IPS DF 6.9 (cell line): ENCODE measurements around the gene PLPP4.

Source experiments
- DNase-seq: peaks from one replicate; pipeline ENCODE4 v3.0.0-alpha.2; 2013; ENCODE audit warnings: low read depth, low spot score
- H3K27ac ChIP-seq: one replicate; pipeline ENCODE4 v1.5.1; 2013; ENCODE audit warnings: low read length, control low read depth
- H3K27me3 ChIP-seq: 2 replicates; pipeline ENCODE4 v1.6.1; 2013; ENCODE audit warnings: mild to moderate bottlenecking, low read length; ENCODE audit not compliant: control insufficient read depth, insufficient read depth
- H3K36me3 ChIP-seq: 2 replicates; pipeline ENCODE4 v1.6.1; 2013; ENCODE audit warnings: low read length; ENCODE audit not compliant: control insufficient read depth, insufficient read depth
- H3K4me1 ChIP-seq: 2 replicates; pipeline ENCODE4 v1.6.1; 2013; ENCODE audit warnings: low read length; ENCODE audit not compliant: control insufficient read depth, insufficient read depth
- H3K4me3 ChIP-seq: 2 replicates; pipeline ENCODE4 v1.5.1; 2013; ENCODE audit warnings: mild to moderate bottlenecking, low read length
- H3K9me3 ChIP-seq: 2 replicates; pipeline ENCODE4 v1.6.1; 2013; ENCODE audit warnings: low read length, inconsistent platforms; ENCODE audit not compliant: control insufficient read depth, insufficient read depth
- WGBS: extraction: QIAGEN DNeasy Blood & Tissue Kit; methylation state at CpG from one replicate; pipeline ENCODE4 v1.1.7; 2013; ENCODE audit warnings: mixed read lengths, missing lambda C conversion rate; ENCODE audit not compliant: insufficient read length, insufficient coverage; 5-methylcytosine and 5-hydroxymethylcytosine counted together

Gene PLPP4

DNA sequence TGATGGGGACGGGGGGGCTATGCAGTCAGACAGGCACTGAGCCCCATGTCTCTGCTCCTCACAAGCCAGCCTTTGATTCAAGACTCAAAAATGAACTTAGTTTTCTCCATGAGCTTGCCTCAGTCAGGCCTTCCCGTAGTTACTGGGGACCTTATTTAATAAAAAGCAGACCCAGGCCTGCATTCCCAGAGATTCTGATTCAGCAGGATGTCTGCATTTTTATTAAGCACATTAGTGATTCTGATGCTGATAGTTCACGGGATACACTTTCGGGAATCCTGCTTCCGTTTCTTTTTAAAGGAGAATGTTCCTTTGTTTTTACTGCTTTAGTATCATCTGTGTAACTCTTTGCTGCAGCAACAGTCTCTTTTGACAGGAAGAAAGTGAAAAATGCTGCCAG lies 28.3 kb upstream of the PLPP4 start:
- WGBS = no CpG with 5 or more reads among the region's 5 CpGs
- no peak for DNase-seq
- Histone ChIP-seq H3K4me1 (no peaks in the 10 kb centered on the region), H3K9me3 (no peaks in the 10 kb centered on the region), H3K27me3 (no peaks in the 10 kb centered on the region), H3K4me3 (no peak overlapping the region), H3K27ac (no peak overlapping the region), H3K36me3 (no peaks in the 10 kb centered on the region)

DNA sequence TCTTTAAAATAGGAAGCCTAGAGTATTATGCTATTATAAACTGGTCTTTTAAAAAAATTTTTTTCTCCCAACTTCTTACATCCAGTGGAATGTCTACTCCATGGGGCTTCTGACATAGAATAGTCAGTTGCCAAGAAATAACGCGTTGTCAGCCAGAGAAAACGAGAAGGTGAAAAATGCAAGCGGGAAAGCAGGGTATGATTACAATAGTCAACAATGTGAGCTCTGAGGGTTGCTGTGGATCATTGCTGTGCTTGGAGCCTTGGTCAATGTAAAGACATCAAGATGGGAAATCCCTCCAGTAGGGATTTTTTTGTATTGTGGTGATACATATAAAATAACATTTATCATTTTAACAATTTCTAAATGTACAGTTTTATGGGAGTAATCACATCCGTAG lies 27.6 kb upstream of the PLPP4 start:
- no peak for DNase-seq
- WGBS = no CpG with 5 or more reads among the region's 5 CpGs
- Histone ChIP-seq H3K36me3 (no peaks in the 10 kb centered on the region), H3K27ac (no peak overlapping the region), H3K9me3 (no peaks in the 10 kb centered on the region), H3K4me1 (no peaks in the 10 kb centered on the region), H3K27me3 (no peaks in the 10 kb centered on the region), H3K4me3 (no peak overlapping the region)

DNA sequence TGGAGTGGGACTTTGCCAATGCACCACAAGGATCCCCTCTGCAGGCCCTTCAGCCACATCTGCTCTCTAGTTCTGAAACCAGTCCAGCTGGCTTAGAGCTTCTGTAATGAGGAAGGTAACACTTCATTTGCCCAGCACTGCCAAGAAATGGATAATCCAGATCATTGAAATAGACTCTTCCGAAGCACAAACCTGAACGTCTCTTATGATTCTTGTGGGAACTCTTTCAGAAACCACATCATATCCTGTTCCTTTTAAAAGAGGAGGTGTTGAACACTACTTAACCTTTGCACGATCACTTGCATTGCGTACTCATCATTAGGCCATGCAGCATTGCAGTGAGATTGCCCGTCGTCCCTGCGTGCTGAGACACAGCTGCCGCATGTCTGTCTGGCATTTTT lies 25.8 kb upstream of the PLPP4 start:
- no CpG with 5 or more reads among the region's 8 CpGs for WGBS
- no peak for DNase-seq
- no peak overlapping the region for H3K27ac ChIP-seq
- no peak overlapping the region for H3K4me3 ChIP-seq
- H3K9me3 ChIP-seq = no peaks in the 10 kb centered on the region
- H3K36me3 ChIP-seq = no peaks in the 10 kb centered on the region
- H3K27me3 ChIP-seq = no peaks in the 10 kb centered on the region
- no peaks in the 10 kb centered on the region for H3K4me1 ChIP-seq

DNA sequence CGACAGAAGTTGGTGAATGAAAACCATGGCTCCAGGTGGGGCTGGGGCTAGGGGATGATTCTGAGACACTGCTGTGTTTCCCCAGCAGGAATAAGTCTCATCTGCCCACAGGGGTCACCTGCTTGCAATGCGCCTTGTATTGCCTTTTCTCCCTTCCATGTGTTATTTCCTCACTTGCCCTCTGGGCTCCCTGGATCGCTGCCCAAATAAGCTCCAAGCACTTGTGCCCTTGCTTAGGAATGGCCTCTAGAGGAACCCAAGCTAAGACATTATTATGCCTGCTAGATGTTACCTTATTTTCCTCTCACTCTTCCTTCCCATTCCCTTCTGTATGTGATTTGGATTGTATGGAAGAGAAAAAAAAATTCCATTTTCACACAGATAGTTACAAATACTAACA lies 24.8 kb upstream of the PLPP4 start:
- Histone ChIP-seq H3K27ac (no peak overlapping the region), H3K9me3 (no peaks in the 10 kb centered on the region), H3K4me3 (no peak overlapping the region), H3K27me3 (no peaks in the 10 kb centered on the region), H3K4me1 (no peaks in the 10 kb centered on the region), H3K36me3 (no peaks in the 10 kb centered on the region)
- no peak for DNase-seq
- no CpG with 5 or more reads among the region's 3 CpGs for WGBS

DNA sequence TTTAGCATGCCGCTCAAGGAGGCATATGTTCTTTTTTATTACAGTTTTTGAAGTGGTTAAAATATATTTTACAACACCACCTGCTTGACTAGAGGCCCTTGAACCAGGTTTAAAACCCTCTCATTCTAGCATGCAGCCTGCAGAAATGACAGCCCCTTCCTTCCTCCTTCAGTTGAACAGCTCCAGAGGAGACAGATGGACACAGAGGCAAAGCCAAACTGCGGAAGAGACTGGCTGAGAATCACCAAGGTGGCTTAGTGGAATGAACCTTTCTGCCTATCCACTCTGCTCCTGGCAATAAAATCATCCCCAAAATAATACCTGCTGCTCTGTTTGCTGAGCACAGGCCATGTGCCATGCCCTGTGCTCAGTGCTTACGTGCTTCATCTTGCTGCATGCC lies 23.9 kb upstream of the PLPP4 start:
- no peak for DNase-seq
- Histone ChIP-seq H3K9me3 (no peaks in the 10 kb centered on the region), H3K27ac (no peak overlapping the region), H3K4me3 (no peak overlapping the region), H3K4me1 (no peaks in the 10 kb centered on the region), H3K36me3 (no peaks in the 10 kb centered on the region), H3K27me3 (no peaks in the 10 kb centered on the region)
- WGBS = no CpG with 5 or more reads among the region's 3 CpGs

DNA sequence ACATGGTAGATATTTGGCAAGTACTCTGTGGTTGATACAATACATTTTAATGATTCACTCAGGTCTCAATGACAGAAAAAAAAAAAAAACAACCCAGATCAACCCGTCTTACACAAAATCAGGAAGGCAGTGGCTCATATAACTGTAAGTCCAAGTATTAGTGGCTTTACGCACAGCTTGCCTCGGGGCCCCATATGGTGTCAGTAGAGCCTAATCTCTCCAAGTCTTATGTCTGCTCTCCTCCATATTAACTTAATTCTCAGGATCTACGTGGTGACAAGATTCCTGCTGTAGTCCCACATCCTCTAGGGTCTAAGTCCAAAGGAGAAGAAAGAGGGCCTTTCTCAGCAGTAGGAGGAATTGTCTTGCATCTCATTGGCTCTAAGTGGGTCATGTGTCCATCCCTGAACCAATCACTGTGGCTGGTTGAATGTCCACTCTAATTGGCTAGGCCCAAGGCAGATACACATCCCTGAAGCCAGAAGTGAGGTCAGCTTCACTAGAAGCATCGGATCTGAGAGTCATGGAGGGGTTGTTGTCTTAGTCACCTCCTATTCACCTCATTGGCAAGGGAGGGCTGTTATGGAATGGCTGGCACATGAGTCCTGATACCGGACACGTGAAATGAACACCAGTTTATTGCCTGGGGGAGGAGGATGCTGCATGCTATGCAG lies 20.5 kb upstream of the PLPP4 start:
- Histone ChIP-seq H3K27me3 (no peaks in the 10 kb centered on the region), H3K4me3 (no peak overlapping the region), H3K36me3 (no peaks in the 10 kb centered on the region), H3K4me1 (no peaks in the 10 kb centered on the region), H3K9me3 (no peaks in the 10 kb centered on the region), H3K27ac (no peak overlapping the region)
- no peak for DNase-seq
- WGBS = no CpG with 5 or more reads among the region's 7 CpGs

DNA sequence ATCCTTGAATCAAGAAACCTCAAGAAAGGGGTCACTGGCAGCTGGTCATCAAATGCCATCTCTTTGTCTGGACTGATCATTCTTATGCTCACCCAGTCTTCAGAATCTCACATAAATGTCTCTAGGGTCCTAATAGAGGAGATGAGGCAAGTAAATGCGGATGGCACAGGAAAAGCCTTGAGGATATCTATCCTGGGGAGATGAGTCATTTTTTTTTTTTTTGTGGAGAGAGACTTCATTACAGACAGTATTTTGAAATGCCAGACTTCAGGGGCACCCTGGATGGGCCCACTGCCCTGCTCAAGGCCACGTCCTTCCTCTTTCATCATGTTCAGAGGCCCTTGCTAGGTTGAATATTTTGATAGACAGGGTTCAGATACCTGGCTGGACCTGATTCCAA lies 19.5 kb upstream of the PLPP4 start:
- no CpG with 5 or more reads among the region's 2 CpGs for WGBS
- no peaks in the 10 kb centered on the region for H3K27me3 ChIP-seq
- no peaks in the 10 kb centered on the region for H3K36me3 ChIP-seq
- H3K4me1 ChIP-seq = no peaks in the 10 kb centered on the region
- no peak for DNase-seq
- no peaks in the 10 kb centered on the region for H3K9me3 ChIP-seq
- H3K27ac ChIP-seq = no peak overlapping the region
- H3K4me3 ChIP-seq = no peak overlapping the region

DNA sequence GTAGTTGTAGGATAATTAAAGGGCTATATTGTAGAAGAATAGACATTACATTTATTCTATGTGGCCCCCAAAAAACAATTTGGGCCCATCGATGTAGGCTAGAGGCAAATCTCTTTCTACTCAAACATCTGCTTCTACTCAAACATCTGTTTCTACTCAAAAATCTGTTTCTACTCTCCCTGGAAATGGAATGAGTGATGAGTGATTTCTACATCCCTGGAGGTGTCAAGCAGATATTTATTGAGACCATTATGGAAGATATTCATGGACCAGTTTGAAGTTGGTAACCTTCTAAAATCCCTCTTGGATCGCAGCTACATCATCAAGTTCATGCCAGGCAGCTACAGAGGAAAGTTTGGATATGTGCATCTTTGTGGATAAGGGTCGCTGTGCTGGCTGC lies 5.1 kb upstream of the PLPP4 start:
- H3K4me3 ChIP-seq = no peak overlapping the region
- peaks cover 2% of the 10 kb centered on the region; the same call in 1 of the 2 replicates for H3K4me1 ChIP-seq
- peaks cover 5% of the 10 kb centered on the region; the same call in 1 of the 2 replicates for H3K27me3 ChIP-seq
- H3K36me3 ChIP-seq = no peaks in the 10 kb centered on the region
- H3K27ac ChIP-seq = no peak overlapping the region
- WGBS = no CpG with 5 or more reads among the region's 3 CpGs
- DNase-seq = no peak
- no peaks in the 10 kb centered on the region for H3K9me3 ChIP-seq

DNA sequence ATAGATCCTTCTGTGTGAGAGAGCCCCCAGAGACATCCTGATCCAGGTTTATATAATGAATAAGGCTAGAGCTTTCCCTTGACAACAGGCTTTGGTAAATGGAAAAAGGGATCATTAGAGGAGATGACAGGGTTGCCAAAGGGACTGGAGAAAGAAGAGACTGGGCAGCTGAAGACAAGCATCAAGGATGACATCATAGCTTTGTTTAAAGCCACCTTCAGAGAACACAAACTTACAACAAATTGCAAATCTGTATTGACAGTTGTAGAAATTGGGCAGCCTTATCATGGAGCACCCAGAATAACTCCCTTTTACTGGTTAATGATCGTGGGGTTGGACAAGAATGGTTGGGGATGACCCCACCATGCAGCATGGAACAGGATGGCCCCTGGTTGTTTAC lies 3.7 kb upstream of the PLPP4 start:
- no peaks in the 10 kb centered on the region for H3K36me3 ChIP-seq
- no CpG with 5 or more reads among the region's 1 CpG for WGBS
- no peak overlapping the region for H3K27ac ChIP-seq
- no peak for DNase-seq
- peaks cover 18% of the 10 kb centered on the region for H3K27me3 ChIP-seq
- H3K4me1 ChIP-seq = peaks cover 2% of the 10 kb centered on the region; the same call in 1 of the 2 replicates
- no peak overlapping the region for H3K4me3 ChIP-seq
- H3K9me3 ChIP-seq = no peaks in the 10 kb centered on the region

DNA sequence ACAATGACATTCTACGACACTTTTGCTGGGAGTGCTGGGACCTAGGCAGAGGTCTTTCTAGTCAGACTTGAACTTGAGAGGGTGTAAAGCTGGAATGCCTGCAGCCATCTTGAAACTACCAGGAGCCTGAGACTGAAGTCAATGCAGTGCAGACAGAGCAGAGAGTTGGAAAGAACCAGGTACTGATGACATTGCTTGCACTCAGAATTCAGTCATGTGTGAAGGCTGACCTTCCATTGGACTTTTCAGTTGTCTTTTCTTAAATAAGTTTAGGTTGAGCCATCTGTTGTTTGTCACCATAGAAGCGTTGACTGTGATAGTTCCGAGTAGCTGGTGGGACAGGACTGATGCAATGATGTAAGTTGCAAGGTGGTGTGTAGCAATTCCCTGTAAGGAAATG lies 3.1 kb upstream of the PLPP4 start:
- Histone ChIP-seq H3K4me3 (no peak overlapping the region), H3K4me1 (peaks cover 2% of the 10 kb centered on the region; the same call in 1 of the 2 replicates), H3K9me3 (no peaks in the 10 kb centered on the region), H3K27me3 (peaks cover 21% of the 10 kb centered on the region), H3K36me3 (no peaks in the 10 kb centered on the region), H3K27ac (no peak overlapping the region)
- no CpG with 5 or more reads among the region's 3 CpGs for WGBS
- no peak for DNase-seq

DNA sequence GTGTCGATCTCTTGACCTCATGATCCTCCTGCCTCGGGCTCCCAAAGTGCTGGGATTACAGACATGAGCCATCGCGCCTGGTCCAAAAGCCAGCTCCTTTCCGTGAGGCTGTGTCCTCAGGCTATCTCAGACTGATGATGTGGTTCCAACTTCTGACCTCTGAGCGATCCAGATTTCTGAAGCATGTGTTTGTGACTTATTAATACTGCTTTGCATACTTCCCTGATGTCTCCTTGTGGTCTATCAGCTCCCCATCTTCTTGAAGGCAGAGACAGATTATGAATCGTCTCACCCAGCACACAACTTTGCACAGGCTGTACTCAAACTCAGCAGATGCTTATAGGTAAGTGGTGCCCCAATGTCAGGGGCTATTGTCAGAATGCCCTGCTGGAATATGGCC lies 2.0 kb upstream of the PLPP4 start:
- peaks cover 24% of the 10 kb centered on the region for H3K27me3 ChIP-seq
- H3K27ac ChIP-seq = no peak overlapping the region
- DNase-seq = no peak
- no peaks in the 10 kb centered on the region for H3K36me3 ChIP-seq
- no peak overlapping the region for H3K4me3 ChIP-seq
- peaks cover 2% of the 10 kb centered on the region; the same call in 1 of the 2 replicates for H3K4me1 ChIP-seq
- H3K9me3 ChIP-seq = no peaks in the 10 kb centered on the region
- WGBS = no CpG with 5 or more reads among the region's 7 CpGs
